ENCODE data around the gene BLACAT1.

The BLACAT1 gene

DNA sequence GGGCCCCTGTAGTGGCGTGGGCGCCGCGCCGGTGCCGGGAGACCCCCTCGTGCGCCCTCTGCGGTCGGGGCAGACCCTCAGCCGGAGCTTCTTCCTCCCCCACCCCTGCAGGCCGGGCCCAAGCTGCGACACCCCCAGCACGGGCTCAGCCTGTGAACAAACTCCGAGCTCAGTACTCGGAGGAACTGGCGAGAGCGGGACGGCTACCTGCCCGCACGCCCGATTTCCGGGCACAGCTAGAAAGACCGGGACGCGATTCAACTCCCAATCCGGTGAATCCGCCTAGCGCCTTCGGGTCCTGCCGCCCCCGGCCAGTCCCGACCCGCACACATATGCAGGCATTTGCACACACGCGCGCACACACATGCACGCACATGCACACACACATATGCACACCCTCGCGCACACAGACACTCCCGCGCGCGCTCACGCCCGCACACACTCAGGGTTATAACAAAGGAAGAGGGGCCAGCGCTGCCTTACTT lies 580 bp upstream of the BLACAT1 start:
- no peaks in the 10 kb centered on the region for H3K36me3 ChIP-seq (ENCODE audit: insufficient read depth, low read length)

GRCh38 chr1:205454903-205455335 lies 926 bp downstream of the BLACAT1 start:
- ATAC-seq (ENCODE audit: insufficient read depth, low read depth) (no peak), DNase-seq (no peak)
- Histone ChIP-seq H3K4me1 (ENCODE audit: insufficient read depth, low read length) (no peaks in the 10 kb centered on the region), H3K27me3 (ENCODE audit: insufficient read depth, low read length, poor library complexity) (peaks cover 17% of the 10 kb centered on the region), H3K9me3 (ENCODE audit: insufficient read depth, low read length, severe bottlenecking) (no peaks in the 10 kb centered on the region), H3K27ac (ENCODE audit: low read length) (no peak overlapping the region), H3K9ac (ENCODE audit: low read depth, low read length) (no peak overlapping the region), H3K4me3 (ENCODE audit: low read depth in 1 of 2, low read length in 2 of 2) (no peak overlapping the region), H3K36me3 (ENCODE audit: insufficient read depth, low read length) (no peaks in the 10 kb centered on the region), H4K20me1 (ENCODE audit: insufficient read depth, low read length) (peaks cover 8% of the 10 kb centered on the region), H2AFZ (ENCODE audit: low read depth, low read length) (no peak overlapping the region), H3K79me2 (ENCODE audit: insufficient read depth, low read length) (no peaks in the 10 kb centered on the region), H3K4me2 (ENCODE audit: insufficient read depth, low read length) (no peak overlapping the region)
- TF ChIP-seq EZH2 (IDR thresholded peaks at IDR 0.05; ENCODE audit: borderline replicate concordance, low read depth, low read length, severe bottlenecking) (no peak), CTCF (IDR thresholded peaks at IDR 0.05; ENCODE audit: borderline replicate concordance, extremely low read depth, low read length, poor library complexity, severe bottlenecking) (no peak)

More for the DNA sequence above, 580 bp upstream of the BLACAT1 start:
- Histone ChIP-seq H3K27ac (ENCODE audit: low read length) (no peak overlapping the region), H3K4me3 (ENCODE audit: low read depth in 1 of 2, low read length in 2 of 2) (no peak overlapping the region), H3K4me2 (ENCODE audit: insufficient read depth, low read length) (no peak overlapping the region), H4K20me1 (ENCODE audit: insufficient read depth, low read length) (peaks cover 8% of the 10 kb centered on the region), H3K4me1 (ENCODE audit: insufficient read depth, low read length) (no peaks in the 10 kb centered on the region), H3K79me2 (ENCODE audit: insufficient read depth, low read length) (no peaks in the 10 kb centered on the region), H3K27me3 (ENCODE audit: insufficient read depth, low read length, poor library complexity) (peaks cover 18% of the 10 kb centered on the region), H3K9me3 (ENCODE audit: insufficient read depth, low read length, severe bottlenecking) (no peaks in the 10 kb centered on the region), H2AFZ (ENCODE audit: low read depth, low read length) (no peak overlapping the region), H3K9ac (ENCODE audit: low read depth, low read length) (no peak overlapping the region)
- no peak for DNase-seq
- no peak for TF ChIP-seq CTCF (IDR thresholded peaks at IDR 0.05; ENCODE audit: borderline replicate concordance, extremely low read depth, low read length, poor library complexity, severe bottlenecking)
- ATAC-seq (ENCODE audit: insufficient read depth, low read depth) = no peak

GRCh38 chr1:205453466-205453865 lies 2.4 kb downstream of the BLACAT1 start:
- no peak overlapping the region for H3K4me3 ChIP-seq (ENCODE audit: low read depth in 1 of 2, low read length in 2 of 2)

More at GRCh38 chr1:205453466-205453865, 2.4 kb downstream of the BLACAT1 start:
- no peak for DNase-seq
- Histone ChIP-seq H2AFZ (ENCODE audit: low read depth, low read length) (no peak overlapping the region), H3K36me3 (ENCODE audit: insufficient read depth, low read length) (no peaks in the 10 kb centered on the region), H3K27me3 (ENCODE audit: insufficient read depth, low read length, poor library complexity) (peaks cover 17% of the 10 kb centered on the region), H3K79me2 (ENCODE audit: insufficient read depth, low read length) (no peaks in the 10 kb centered on the region), H4K20me1 (ENCODE audit: insufficient read depth, low read length) (peaks cover 8% of the 10 kb centered on the region), H3K27ac (ENCODE audit: low read length) (no peak overlapping the region), H3K9ac (ENCODE audit: low read depth, low read length) (no peak overlapping the region), H3K4me1 (ENCODE audit: insufficient read depth, low read length) (no peaks in the 10 kb centered on the region), H3K4me2 (ENCODE audit: insufficient read depth, low read length) (no peak overlapping the region), H3K9me3 (ENCODE audit: insufficient read depth, low read length, severe bottlenecking) (no peaks in the 10 kb centered on the region)
- ATAC-seq (ENCODE audit: insufficient read depth, low read depth) = no peak
- TF ChIP-seq CTCF (IDR thresholded peaks at IDR 0.05; ENCODE audit: borderline replicate concordance, extremely low read depth, low read length, poor library complexity, severe bottlenecking) = no peak
- TF ChIP-seq EZH2 (IDR thresholded peaks at IDR 0.05; ENCODE audit: borderline replicate concordance, low read depth, low read length, severe bottlenecking) = no peak
